Right cardiac atrium (tissue), 5 donors: ENCODE data around the gene EPO. TPM values are rescaled to one million over a fixed set of nuclear protein-coding genes. Genes with fewer than 3 reads are reported as not detected.
A peak's percentile ranks its signal among the peaks of the same experiment; 100 is the strongest.

Experiments
- ATAC-seq, 2 donors: fragments of 200-7000 bp; cut with Tn5 transposase; one replicate each; pipeline versions ENCODE4 v1.8.0 to v1.9.1; 2020; ENCODE audit warnings: moderate library complexity in 2 of 2, mild to moderate bottlenecking in 1 of 2
- DNase-seq, 3 donors: peaks; one replicate each; pipeline ENCODE4 v3.0.0-alpha.2; 2020
- H3K27ac ChIP-seq: one replicate; pipeline ENCODE4 v1.5.1; 2013; ENCODE audit warnings: mild to moderate bottlenecking, low read length, control low read depth, moderate library complexity
- H3K27me3 ChIP-seq: one replicate; pipeline ENCODE4 v1.6.1; 2013; ENCODE audit not compliant: control insufficient read depth, insufficient read depth
- H3K4me1 ChIP-seq: one replicate; pipeline ENCODE4 v1.6.1; 2013; ENCODE audit warnings: low read length; ENCODE audit not compliant: control insufficient read depth, insufficient read depth
- H3K4me3 ChIP-seq: one replicate; pipeline ENCODE4 v1.5.1; 2013; ENCODE audit warnings: low read length, control low read depth
- H3K9me3 ChIP-seq: one replicate; pipeline ENCODE4 v1.6.1; 2013; ENCODE audit warnings: low read length; ENCODE audit not compliant: control insufficient read depth
- WGBS: extraction: QIAGEN DNeasy Blood & Tissue Kit; methylation state at CpG from one replicate; pipeline ENCODE4 v1.1.7; 2013; 5-methylcytosine and 5-hydroxymethylcytosine counted together
- intact Hi-C, 4 donors: fragments of 100-400 bp; cut with DNase I; formaldehyde crosslinking; loops; one replicate each; pipeline versions ENCODE4 v1.11.0 to v1.14.0; 2022 to 2023
- long read RNA-seq, 4 donors: library from polyadenylated mRNA; unstranded; transcript quantifications; one replicate each; pipeline ENCODE4 v2.0.0, GENCODE V29; 2020 to 2021
- polyA plus RNA-seq: library from polyadenylated mRNA; stranded (reverse); fragments of 200-250 nt; gene quantifications from one replicate; pipeline ENCODE4 v1.2.3, GENCODE V29; 2013
- total RNA-seq, 4 donors: library from RNA; stranded (reverse); fragmentation: NEBNext Ultra II Directional; extraction: Animal tissue kit (Norgen Biotek cat#: 25700); gene quantifications; one replicate each; pipeline ENCODE4 v1.2.1, GENCODE V29; 2021
- donor health status: healthy with polysubstance abuse.
- donor health status: DM: no; HTN: yes; CAD: no.
- donor health status: DM: no; HTN: no; CAD: no.
- donor health status: DM: no; HTN: yes; CAD: no; lungs with severe emphysema.
- donor health status: DM: yes; HTN: yes; CAD: no.

The EPO gene
- total RNA-seq = not detected
- not detected for polyA plus RNA-seq
- long read RNA-seq, donor 1 = 0 reads
- long read RNA-seq, donor 2 = 0 reads
- long read RNA-seq, donor 3 = 0 reads
- long read RNA-seq, donor 4 = 0 reads

GRCh38 chr7:100720279-100720670 lies at the start of gene EPO:
Gene EPO, plus strand, starts transcription at chr7:100720468. Its CDS starts 513 bp downstream, at chr7:100720981.
- ATAC-seq (no peak), DNase-seq (no peak)
- Histone ChIP-seq H3K4me3 (peak within 1 kb of the TSS; percentile 2), H3K27ac (no peak within 1 kb of the TSS), H3K27me3 (no peaks in the 10 kb centered on the region), H3K9me3 (no peaks in the 10 kb centered on the region), H3K4me1 (no peaks in the 10 kb centered on the region)
- WGBS = 2% methylated on average over 21 of the region's 21 CpGs
- intact Hi-C loops = no loop called here

GRCh38 chr7:100671353-100672327 lies 48.6 kb upstream of the EPO start:
- no peak overlapping the region for H3K4me3 ChIP-seq
- no peaks in the 10 kb centered on the region for H3K9me3 ChIP-seq
- intact Hi-C loops = loop anchor here in 2 of 4 donors (5.0 to 10.0 kb wide), 3 partner anchors 57 to 87 kb away; partner anchors contain the start of genes MOSPD3 (in 2 of the 2), FBXO24 (in 1 of the 2) and LRCH4 (in 1 of the 2)
- no peak for ATAC-seq
- no peaks in the 10 kb centered on the region for H3K27me3 ChIP-seq
- no peaks in the 10 kb centered on the region for H3K4me1 ChIP-seq
- no peak for DNase-seq
- WGBS = 91% methylated on average over 18 of the region's 18 CpGs
- H3K27ac ChIP-seq = no peak overlapping the region

- DNase-seq (peak; percentile 99 to 100 (median 100)), ATAC-seq (peak; percentile 90 to 93)
- no peaks in the 10 kb centered on the region for H3K9me3 ChIP-seq
- H3K27me3 ChIP-seq = no peaks in the 10 kb centered on the region
- intact Hi-C loops = loop anchor here in 2 of 4 donors (5.0 to 10.0 kb wide), 3 partner anchors 59 to 89 kb away; partner anchors contain the start of genes MOSPD3 (in 2 of the 2), FBXO24 (in 1 of the 2) and LRCH4 (in 1 of the 2)
- peak within 1 kb of the TSS; percentile 96 for H3K4me3 ChIP-seq
- peak within 1 kb of the TSS; percentile 96 for H3K27ac ChIP-seq
- under 1% methylated on average over 55 of the region's 65 CpGs for WGBS
- no peaks in the 10 kb centered on the region for H3K4me1 ChIP-seq
These were observed 46.8 kb upstream of the EPO start, which contains the start of gene GNB2 for GRCh38 chr7:100673302-100673941. Gene GNB2, plus strand, starts transcription at chr7:100673740. Its CDS starts 2,526 bp downstream, at chr7:100676266.

GRCh38 chr7:100673942-100674410 lies 46.3 kb upstream of the EPO start:
- intact Hi-C loops = loop anchor here in 2 of 4 donors (5.0 to 10.0 kb wide), 3 partner anchors 59 to 89 kb away; partner anchors contain the start of genes MOSPD3 (in 2 of the 2), FBXO24 (in 1 of the 2) and LRCH4 (in 1 of the 2)
- Histone ChIP-seq H3K27ac (peak overlapping the region; percentile 96), H3K4me1 (no peaks in the 10 kb centered on the region), H3K27me3 (no peaks in the 10 kb centered on the region), H3K9me3 (no peaks in the 10 kb centered on the region), H3K4me3 (peak overlapping the region; percentile 96)
- DNase-seq (peak; percentile 70 to 88 (median 83)), ATAC-seq (no peak)
- under 1% methylated on average over 34 of the region's 34 CpGs for WGBS

- H3K27me3 ChIP-seq = no peaks in the 10 kb centered on the region
- peak overlapping the region; percentile 96 for H3K4me3 ChIP-seq
- peak; percentile 52 to 79 (median 72) for DNase-seq
- no peaks in the 10 kb centered on the region for H3K9me3 ChIP-seq
- under 1% methylated on average over 43 of the region's 43 CpGs for WGBS
- H3K27ac ChIP-seq = peak overlapping the region; percentile 96
- intact Hi-C loops = loop anchor here in 2 of 4 donors (5.0 to 10.0 kb wide), 3 partner anchors 60 to 90 kb away; partner anchors contain the start of genes MOSPD3 (in 2 of the 2), FBXO24 (in 1 of the 2) and LRCH4 (in 1 of the 2)
- no peak for ATAC-seq
- no peaks in the 10 kb centered on the region for H3K4me1 ChIP-seq
These were observed 45.7 kb upstream of the EPO start for GRCh38 chr7:100674411-100675104.

- under 1% methylated on average over 46 of the region's 46 CpGs for WGBS
- Histone ChIP-seq H3K4me3 (peak overlapping the region; percentile 96), H3K9me3 (no peaks in the 10 kb centered on the region), H3K27ac (peak overlapping the region; percentile 96), H3K27me3 (no peaks in the 10 kb centered on the region), H3K4me1 (no peaks in the 10 kb centered on the region)
- ATAC-seq = no peak
- intact Hi-C loops = loop anchor here in 1 of 4 donors (10.0 kb wide), 2 partner anchors 60 to 90 kb away; partner anchors contain the start of genes FBXO24, LRCH4 and MOSPD3
- DNase-seq = peak in 1 of 3 donors; percentile 69
These were observed 45.2 kb upstream of the EPO start for GRCh38 chr7:100675105-100675451.

GRCh38 chr7:100675581-100676350 lies 44.5 kb upstream of the EPO start:
- ATAC-seq (peak; percentile 12 to 43), DNase-seq (peak; percentile 87 to 95 (median 94))
- Histone ChIP-seq H3K27me3 (no peaks in the 10 kb centered on the region), H3K4me3 (peak overlapping the region; percentile 96), H3K27ac (peak overlapping the region; percentile 81), H3K4me1 (peaks cover 2% of the 10 kb centered on the region), H3K9me3 (no peaks in the 10 kb centered on the region)
- intact Hi-C loops = loop anchor here in 1 of 4 donors (10.0 kb wide), 2 partner anchors 61 to 91 kb away; partner anchors contain the start of genes FBXO24, LRCH4 and MOSPD3
- 1% methylated on average over 59 of the region's 59 CpGs for WGBS

- intact Hi-C loops = loop anchor here in 1 of 4 donors (10.0 kb wide), 2 partner anchors 62 to 92 kb away; partner anchors contain the start of genes FBXO24, LRCH4 and MOSPD3
- Histone ChIP-seq H3K27ac (peak overlapping the region; percentile 33), H3K4me3 (peak overlapping the region; percentile 96), H3K4me1 (peaks cover 2% of the 10 kb centered on the region), H3K27me3 (no peaks in the 10 kb centered on the region), H3K9me3 (no peaks in the 10 kb centered on the region)
- WGBS = 80% methylated on average over 23 of the region's 23 CpGs
- DNase-seq = peak in 2 of 3 donors; percentile 55 to 59
- no peak for ATAC-seq
These were observed 43.6 kb upstream of the EPO start for GRCh38 chr7:100676501-100677306.
